Activated gamma-delta T cell treated with Interleukin-2 at 50 U/mL for 16 hours (primary cell): ENCODE results near the gene IRX1.

ENCODE experiments used
- DNase-seq: peaks from one replicate; pipeline ENCODE4 v3.0.0-alpha.2; 2020

IRX1 gene

DNA sequence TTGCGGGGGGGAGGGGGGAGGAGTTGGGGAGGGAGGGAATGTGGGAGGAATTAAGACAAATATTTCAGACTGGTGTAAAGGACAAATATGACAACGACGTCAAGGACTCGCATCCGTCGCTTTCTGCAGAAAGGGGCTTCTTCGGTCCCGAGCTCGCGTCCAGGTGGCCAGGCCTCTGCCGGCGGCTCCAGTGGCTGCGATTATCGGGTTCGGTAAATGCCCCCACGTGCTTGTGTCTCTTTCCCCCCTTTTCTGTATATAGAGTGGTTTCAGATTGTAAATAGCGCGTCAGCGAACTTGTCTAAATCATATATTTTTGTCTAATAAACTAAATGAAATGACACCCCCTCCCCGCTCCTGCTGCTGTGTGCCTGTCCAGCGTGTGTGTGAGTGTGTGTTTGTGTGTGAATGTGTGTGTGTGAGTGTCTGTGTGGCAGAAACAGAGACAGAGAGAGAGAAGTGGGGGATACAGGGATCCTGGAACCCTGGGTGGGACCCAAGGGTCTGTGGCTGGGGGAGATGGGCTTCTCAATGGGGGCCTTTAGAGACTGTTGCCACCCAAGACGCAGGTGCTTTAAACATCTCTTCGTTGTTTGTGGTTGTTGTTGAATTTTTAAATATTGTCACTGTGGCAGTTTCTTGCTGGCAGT lies 5.6 kb downstream of the IRX1 start:
- no peak for DNase-seq

DNA sequence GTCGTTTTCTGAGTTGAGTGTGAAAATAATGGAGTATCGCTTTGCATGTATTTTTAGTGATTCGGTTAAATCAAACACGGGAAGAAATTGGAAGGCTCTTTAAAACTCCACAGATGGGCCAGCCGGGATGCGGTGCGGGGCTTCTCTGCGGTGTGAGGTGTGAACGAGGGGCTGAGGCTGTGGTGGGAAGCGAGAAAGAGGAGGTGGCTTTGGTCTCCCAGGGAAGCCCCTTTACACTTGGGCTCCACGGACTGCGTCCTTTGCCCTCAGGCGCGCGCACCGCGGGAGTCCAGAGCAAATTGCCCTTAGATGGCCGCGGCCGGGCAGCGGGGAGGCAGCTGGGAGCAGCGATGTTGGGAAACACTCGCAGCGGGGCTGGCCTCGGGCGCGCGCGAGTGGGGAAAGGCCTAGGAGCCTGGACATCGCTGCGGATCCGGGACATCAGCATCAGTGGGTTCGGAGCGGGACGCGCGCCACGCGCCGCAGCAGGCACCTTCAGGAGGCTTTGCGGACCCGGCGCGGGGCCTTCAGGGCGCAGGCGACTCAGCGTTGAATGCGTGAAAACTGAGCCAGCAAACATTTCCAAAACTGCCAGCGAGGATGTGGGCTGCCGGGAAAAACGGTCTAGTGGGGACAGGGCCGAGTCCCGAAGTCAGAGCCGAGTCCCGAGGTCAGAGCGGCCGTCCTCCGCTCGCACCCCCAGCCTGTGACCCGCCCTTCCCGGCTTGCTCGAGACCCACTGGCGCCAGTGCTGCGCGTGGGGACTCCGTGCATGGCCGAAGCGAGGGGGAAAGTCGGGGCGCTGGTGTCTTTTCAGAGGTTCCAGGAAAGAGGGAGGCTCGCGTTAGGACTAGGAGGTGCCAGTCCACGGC lies 6.5 kb downstream of the IRX1 start:
- DNase-seq: no peak

DNA sequence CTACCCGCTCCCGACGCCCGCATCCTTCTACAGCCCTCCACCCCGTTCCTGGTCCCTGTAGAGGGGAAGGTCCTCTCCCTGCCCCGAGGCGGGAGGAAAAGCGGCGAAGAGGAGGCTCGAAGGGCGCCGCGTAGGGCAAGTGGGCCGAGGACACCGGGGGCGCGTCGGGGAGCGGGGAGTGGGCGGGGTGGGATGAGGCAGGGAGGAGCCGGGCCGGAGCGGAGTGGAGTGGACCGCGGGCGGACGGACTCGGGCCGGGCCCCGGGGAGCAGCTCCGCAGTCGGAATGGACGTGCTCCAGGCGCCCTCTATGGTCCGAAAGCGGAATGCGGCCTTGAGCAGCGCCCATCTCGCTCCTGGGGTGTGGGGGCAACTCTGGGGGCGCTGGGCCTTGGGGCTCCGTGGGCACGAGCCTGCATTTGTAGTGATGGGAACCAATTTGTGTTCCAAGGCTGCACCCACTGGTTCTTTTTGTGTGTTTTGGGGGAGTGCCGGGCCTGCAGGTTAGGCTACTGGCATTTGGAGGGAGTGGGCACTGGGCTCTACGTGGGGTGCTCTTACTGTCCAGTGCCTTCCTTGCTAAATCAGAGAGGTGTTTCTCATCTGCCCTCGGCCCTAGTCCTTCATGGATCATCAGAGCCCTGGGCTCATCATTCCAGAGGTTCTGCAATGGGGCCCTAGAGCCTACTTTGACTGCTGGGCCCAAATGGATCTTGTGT lies 7.3 kb downstream of the IRX1 start:
- no peak for DNase-seq

DNA sequence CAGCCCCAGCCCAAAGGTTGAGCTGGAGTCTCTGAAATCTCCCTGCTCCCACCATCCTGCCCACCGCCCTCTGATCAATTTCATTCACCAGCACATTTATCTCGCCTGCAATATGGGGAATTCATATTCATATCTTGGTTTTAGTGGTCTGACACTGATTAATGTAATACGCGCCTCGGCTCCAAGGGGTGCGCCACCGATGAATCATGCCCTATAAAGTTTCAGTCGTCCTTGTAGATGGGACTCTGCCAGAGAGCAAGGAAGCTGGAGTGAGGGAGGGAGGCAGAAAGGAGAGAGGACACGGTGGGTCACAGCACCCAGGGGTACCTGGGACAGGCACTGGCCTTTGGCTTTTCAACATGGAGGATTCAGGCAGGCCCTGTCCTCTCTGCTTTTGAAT lies 8.9 kb downstream of the IRX1 start:
- DNase-seq: no peak

DNA sequence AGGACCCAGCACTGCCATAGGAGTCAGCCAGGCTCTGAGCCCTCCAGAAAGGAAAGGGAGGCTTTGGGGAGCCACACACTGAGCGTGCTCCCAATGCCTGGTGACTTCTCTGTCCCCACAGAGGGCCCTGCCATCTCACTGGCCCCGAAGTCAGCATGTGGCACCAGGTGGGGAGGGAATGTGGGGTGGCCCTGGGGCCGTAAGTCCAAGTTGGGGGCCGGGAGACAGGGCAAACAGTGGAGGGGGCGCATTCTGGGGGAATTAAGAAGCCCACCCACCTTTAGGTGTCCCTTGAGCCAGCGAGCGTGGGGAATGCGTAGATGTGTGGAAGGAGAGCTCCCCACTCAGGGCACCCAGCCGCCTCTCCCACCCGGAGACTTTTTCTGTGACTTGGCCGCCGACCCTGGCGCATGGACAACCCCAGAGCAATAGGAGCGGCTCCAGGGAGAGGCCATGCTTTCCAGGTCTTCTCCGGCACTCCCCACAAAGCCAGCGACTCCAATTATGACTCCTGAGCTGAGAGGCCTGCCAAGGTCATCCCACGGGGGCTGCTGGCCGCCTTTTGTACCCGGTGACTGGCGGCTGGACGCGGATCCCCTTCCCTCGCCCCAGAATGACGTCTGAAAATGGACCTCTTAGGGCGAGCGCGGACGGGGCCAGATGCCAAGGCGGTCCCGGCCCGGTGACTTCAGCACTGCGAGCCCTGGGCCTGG lies 9.8 kb downstream of the IRX1 start:
- no peak for DNase-seq

DNA sequence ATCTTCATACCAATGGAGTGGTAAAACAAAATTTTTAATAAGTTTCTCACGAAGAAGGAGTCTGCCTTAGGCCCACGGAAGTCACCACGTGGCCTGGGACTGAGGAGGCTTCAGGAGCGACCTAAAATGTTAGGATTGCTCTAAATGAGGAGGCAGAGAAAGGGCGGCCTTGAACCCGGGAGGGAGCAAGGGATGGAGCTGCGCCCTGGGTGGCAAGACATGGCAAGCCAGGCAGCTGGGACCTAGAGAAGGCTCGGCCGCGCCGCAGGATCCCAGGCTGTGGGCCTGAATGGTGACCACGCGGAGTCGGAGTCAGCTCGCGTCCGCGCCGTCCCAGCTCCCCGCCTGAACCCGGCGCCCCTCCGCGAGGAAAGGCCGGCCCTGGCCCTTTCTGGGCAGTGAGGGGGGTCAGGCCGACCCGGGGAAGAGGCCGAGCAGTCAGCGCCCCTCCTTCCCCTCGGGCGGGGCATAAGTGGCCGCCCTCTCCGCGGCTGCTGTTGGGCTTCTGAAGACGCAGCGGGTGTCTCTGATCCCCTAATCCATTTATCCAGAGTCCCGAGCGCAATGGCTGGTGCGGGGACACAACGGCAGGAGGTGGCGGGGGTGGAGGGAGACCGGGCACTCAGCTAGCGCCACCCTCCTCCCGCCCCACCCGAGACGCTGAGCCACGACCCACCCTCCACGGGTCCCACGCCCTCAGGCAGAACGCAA lies 10.6 kb downstream of the IRX1 start:
- DNase-seq: no peak

DNA sequence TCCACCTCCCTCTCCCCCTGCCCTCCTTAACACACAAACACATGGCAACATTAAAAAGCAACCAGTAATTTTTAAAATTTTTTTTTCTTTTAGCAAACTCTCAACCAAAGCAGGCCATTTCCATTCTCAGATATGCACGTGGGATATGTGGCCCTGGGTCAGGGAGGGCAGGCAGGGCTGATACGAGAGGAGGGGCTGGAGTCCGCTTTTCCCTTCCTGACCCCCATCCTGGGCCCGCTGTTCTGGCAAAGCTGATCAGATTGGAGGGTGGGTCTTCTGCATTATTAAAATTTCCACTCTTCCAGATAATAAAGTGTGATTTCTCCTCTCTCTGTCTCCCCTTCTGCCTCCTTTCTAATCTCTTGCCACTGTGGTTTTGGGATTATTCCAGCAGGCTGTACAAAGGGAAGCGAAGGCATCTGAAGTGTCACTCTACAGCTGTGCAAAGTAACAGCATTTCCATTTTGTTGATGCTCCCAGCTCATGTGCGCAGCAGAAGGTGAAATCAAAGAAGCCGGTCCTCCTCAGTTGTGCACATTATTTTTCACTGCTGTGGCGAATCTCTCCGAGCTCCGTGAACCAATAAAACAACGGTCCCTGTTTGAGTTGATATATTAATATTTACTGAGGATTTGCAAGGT lies 12.0 kb downstream of the IRX1 start:
- DNase-seq: no peak

DNA sequence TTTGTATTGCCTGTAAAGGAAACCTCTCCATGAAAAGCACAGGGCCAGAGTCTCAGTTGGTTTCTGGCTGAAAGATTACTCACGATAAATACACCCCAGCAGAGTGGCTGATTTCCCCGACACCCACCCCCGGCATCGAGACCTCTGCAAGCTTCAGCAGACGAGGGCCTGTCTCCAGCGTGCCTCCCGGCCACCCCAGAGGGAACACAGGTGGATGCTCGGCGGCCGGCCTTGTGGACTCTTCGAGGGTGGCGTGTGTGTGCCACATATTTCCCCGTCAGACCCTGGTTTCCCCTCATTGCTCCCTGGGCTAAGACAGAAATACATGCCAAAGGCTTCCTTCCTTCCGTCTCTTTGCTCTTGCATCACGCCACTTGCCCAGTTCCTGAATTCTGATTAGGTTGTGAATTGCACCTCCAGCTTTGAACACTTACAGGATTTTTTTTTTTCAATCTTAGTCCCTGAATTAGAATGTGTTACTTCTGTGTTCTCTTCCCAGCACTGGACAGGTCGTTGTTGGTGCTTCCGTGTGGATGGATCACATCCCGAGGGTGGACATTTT lies 13.6 kb downstream of the IRX1 start:
- no peak for DNase-seq

DNA sequence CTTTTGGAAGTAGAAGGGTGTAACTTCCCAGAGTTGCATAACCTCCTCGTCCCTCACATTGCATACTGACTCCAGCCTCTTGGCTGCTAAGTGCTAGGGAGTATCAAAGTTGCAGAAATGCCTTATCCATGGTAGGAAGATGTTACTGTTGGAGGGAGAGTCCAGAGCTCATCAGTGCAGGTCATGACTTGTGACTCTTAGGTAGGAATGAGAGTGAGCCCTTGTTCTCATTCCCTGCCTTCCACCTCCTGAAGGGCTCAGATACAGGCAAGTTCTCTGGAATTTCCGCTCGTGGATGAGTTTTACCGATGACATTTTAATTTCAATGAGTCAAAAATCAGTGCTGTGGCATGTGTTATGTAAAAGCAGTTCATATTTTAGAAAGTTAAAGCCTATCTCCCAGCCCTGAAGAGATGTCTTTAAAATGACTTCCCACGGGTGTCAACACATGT lies 17.0 kb downstream of the IRX1 start:
- DNase-seq: no peak

DNA sequence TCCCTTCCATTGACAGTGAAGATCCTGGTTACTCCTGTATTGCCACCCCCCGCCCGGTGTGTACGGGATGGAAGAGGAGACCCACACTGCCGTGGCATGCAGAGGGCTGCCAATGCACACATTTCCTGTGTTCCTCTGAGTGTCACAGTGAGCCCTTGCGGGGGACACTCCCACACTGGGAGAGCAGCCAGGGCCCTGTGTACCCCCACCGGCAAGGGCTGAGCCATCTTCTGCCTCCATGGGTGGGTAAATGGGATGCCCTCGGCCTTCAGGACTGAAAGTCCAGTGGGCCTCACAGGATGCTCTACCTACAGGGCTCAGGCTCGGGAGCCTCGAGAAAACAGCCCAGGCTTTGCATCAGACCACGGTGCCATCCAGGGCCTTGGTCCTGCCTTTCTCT lies 18.1 kb downstream of the IRX1 start:
- no peak for DNase-seq

DNA sequence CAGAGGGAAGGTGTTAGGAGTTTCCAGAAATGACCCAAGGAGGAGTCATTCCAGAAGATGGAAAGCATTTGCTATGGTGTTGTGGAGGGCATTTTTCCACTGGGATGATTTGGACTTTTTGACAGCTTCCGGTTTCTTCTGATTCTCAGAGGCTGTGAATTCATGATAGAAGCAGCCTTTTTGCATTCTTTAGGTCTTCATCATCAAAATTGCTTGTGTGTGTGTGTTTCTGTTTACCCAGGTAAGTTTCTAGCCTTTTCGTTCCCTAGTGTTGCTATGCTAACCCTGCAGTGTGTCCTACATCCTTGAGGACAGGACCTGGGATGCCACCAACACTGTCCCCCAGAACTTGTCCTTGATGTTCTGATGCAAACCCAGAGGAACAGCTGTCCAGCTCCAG lies 19.6 kb downstream of the IRX1 start:
- DNase-seq: no peak

DNA sequence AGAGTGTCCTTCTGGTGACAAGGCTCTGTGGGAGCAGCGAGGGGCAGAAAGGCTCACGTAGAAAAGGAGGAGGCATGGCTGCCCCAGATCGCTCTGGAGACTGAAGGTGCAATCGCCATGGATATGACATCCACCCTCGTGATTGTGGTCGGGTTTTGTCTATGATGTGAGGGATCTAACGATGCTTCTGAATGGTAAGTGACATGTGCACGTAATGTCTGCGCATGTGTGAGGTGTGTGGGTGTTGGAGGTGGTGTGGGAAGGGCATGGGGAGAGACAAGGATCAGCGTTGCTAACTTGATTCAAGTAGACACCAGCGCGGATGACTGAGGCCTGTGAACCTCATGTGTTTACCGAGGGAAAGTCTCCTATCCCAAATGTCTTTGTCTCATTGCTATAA lies 20.2 kb downstream of the IRX1 start:
- DNase-seq: no peak

DNA sequence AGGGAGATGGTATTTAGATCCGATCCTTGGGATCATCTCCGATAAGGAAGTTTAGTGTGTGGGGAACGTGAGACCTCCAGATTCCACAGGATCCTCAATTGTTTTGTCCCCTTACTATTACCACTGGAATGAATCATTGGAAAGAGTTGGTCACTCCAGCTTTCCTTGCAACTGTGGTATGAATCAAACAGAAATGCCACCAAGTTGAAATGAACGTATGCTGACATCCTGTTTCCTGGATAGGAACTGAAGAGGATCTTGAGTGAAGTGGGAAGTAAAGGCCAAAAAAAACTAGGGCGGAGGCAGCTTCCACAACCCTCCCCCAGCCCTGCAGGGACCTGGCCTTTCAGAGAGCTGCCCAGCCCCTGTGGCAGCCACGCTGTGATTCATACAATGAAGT lies 23.9 kb downstream of the IRX1 start:
- no peak for DNase-seq

DNA sequence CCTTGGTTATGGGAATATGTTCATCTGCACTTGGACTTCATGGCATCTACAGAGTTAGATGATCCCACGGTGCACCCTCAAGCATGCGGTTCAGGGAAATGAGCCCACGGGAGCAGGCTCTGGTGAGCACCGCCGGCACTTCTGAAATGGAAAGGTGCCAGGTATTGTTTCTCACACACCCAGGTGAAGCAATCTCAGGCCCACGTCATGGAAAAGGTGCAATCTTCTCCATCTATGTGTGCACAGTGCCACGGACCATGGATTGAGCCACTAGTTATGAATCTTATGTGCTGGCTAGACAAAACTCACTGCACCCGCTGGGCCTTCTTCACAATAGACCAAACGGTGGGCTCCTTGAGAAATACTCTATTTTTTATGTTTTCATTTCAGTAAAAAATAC lies 27.3 kb downstream of the IRX1 start:
- DNase-seq: no peak

DNA sequence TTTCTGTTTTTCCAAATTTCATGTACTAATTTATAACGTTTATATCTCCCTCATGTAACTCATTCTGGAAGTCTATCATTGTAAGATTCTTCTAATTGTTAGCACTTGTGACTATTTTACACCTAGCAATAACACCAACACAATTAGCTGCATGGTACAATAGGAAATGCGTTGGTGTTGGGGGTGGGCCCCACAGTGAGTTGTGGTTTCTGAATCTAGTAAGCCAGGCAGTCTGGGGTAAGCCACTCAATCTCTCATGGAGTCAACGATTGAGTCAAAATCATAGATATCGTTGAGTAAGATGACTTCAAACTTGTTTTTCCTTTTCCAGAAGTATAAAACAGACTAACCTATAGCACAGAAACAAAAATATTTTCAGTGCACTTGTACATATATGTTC lies 30.0 kb downstream of the IRX1 start:
- no peak for DNase-seq

DNA sequence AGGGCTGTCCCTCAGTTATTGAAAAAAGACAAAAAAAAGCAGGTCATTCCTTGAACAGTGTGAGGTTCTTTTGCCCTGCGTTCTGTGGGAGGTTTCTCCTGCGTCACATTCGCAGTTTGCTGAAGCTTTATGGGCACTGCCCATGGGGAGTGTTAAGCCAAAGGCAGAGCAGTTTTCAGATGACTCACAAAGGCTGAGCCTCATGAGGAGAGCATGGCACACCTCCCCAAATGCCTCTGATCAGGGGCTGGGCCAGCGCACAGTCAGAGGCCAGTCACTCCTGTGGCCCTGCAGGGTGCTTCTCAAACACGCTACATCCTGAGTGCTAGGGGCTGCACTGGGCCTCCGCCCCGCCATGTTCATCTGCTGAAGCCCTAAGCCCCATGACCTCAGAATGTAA lies 38.4 kb downstream of the IRX1 start:
- no peak for DNase-seq

DNA sequence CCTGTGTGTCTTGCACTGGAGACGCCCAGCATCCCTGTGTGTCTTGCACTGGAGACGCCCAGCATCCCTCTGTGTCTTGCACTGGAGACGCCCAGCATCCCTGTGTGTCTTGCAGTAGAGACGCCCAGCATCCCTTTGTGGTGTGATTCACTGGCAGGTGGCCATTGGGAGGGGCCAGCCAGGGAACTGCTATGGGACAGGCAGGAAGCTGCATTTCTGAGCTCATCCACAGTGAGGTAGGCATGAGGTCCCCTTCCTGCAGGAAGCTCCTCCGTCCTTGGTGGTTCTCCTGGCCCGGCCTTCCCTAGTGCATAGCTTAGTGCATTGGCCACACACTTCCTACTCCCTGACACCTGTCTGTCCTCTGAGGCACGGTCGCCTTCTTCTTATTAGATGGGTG lies 43.5 kb downstream of the IRX1 start:
- no peak for DNase-seq

DNA sequence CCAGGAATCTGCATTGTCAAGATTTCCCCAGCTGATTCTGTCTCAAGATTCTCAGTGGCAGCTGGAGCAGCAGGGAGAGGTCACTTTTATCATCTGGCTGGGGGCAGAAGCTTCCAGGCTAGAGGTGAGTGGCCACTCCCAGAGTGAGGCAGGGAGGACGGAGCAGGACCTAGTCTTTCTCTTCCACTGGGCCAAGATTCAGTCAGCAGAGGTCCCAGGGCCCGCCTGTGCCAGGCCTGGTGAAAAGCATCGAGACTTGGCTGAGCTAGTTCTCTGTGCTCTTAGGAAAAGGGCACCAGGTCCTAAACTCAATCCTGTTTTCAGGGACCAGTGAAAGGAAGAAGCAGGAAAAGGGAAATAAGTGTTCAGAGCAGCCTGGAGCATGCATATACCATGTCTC lies 46.6 kb downstream of the IRX1 start:
- DNase-seq: no peak

DNA sequence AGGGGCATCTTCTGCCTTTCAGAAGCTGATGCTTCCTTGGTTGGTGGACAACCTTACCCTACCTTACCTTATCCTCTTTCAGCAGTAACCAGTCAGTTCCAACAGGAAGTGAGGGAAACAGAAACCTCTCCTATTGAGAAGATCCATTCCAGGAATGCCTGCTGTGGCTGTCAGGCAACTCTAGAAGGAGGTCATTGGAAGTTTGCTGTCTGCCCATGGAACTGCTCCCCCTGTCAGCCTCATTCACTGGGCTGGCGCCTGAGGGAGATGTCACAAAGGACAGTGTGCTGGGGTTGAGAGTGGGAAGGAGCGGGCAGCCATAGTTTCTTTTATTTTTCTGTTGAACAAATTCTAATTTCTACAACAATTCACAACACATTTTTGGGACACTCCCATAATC lies 54.7 kb downstream of the IRX1 start:
- no peak for DNase-seq

DNA sequence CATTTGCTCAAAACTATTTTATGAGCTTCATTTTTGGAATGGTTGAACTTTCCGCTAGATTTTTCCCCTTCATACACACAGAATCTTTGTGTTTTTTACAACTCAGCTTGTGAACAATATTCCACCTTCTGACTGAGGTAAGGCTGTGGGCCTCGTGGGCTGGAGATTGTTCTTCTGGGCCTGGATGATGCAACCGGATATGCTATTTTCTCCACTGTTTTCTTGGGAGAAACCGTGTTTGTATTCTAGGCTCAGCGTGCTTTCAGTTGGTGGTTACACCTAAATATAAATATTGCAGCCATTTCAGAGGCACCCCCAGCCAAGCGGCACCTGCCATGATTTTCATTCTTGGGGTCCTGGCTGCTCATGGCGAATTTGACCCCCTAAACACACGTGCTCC lies 55.2 kb downstream of the IRX1 start:
- DNase-seq: no peak
